Left forelimb (tissue), 1 donor: ENCODE measurements around the gene SULT1B1.

Experiments
- DNase-seq: peaks from one replicate; pipeline ENCODE4 v3.0.0-alpha.2; 2018; ENCODE audit warnings: low spot score

Gene SULT1B1

GRCh38 chr4:69697536-69698242 is 62.7 kb downstream of the SULT1B1 start:
- DNase-seq, result no peak

- DNase-seq, result no peak
Observed at GRCh38 chr4:69689599-69689998, 70.8 kb downstream of the SULT1B1 start.

- no peak for DNase-seq
Observed at GRCh38 chr4:69684804-69685203, 75.6 kb downstream of the SULT1B1 start.
